A673 (cell line): Measurements from ENCODE around the gene CD6. TPM values are rescaled to one million over a fixed set of nuclear protein-coding genes. Genes with fewer than 3 reads are reported as not detected.

Experiments
- BruUV-seq: library from RNA; stranded (reverse); fragments of 400-500 nt; replicated peaks from 2 replicates; lab custom pipeline; 2021; lab: Mats Ljungman, UMichigan
- CTCF ChIA-PET: fragments of 300-600 bp; sonication (Branson Sonifier 250); formaldehyde crosslinking; loops from one replicate; lab custom pipeline; 2022; ENCODE audit warnings: antibody characterized with exemption; lab: Charles Lee
- POLR2A ChIA-PET: fragments of 300-600 bp; sonication (Branson Sonifier 250); formaldehyde crosslinking; loops from one replicate; lab custom pipeline; 2022; ENCODE audit warnings: antibody characterized with exemption; ENCODE audit not compliant: low non-redundant PET; lab: Charles Lee
- DNase-seq: peaks from one replicate; pipeline ENCODE4 v3.0.0-alpha.2; 2015; ENCODE audit warnings: low spot score
- H3K27ac ChIP-seq: fragments of 200-600 bp; sonication (generic); 2 replicates; pipeline ENCODE4 v1.5.1; 2016; ENCODE audit warnings: mixed run types, low read depth, mild to moderate bottlenecking, mixed read lengths, antibody characterized with exemption, low read length; ENCODE audit not compliant: poor library complexity, severe bottlenecking
- H3K27me3 ChIP-seq: fragments of 200-600 bp; sonication (generic); replicated peaks from 2 replicates; pipeline ENCODE4 v1.6.1; 2017; ENCODE audit warnings: mixed run types, low read depth, mild to moderate bottlenecking, mixed read lengths, antibody characterized with exemption, low read length; ENCODE audit not compliant: insufficient read depth, poor library complexity
- H3K36me3 ChIP-seq: fragments of 200-600 bp; sonication (generic); 2 replicates; pipeline ENCODE4 v1.6.1; 2016; ENCODE audit warnings: mixed run types, mild to moderate bottlenecking, mixed read lengths, antibody characterized with exemption, low read length; ENCODE audit not compliant: insufficient read depth, poor library complexity, severe bottlenecking
- H3K4me1 ChIP-seq: fragments of 200-600 bp; sonication (generic); 2 replicates; pipeline ENCODE4 v1.6.1; 2017; ENCODE audit warnings: mixed run types, mild to moderate bottlenecking, mixed read lengths, antibody characterized with exemption, low read length; ENCODE audit not compliant: insufficient read depth, poor library complexity, severe bottlenecking
- H3K4me3 ChIP-seq: fragments of 200-600 bp; sonication (generic); 2 replicates; pipeline ENCODE4 v1.5.1; 2016; ENCODE audit warnings: low read depth, mixed run types, mild to moderate bottlenecking, mixed read lengths, low read length; ENCODE audit not compliant: poor library complexity, severe bottlenecking
- H3K9me3 ChIP-seq: fragments of 200-600 bp; sonication (generic); 2 replicates; pipeline ENCODE4 v1.6.1; 2016; ENCODE audit warnings: mixed run types, low read depth, mild to moderate bottlenecking, mixed read lengths, antibody characterized with exemption, low read length; ENCODE audit not compliant: poor library complexity, severe bottlenecking
- EZH2 ChIP-seq: fragments of 200-600 bp; sonication (generic); IDR thresholded peaks from 2 replicates; pipeline ENCODE4 v1.6.1; 2017; ENCODE audit warnings: borderline replicate concordance, low read depth, mild to moderate bottlenecking, mixed read lengths, antibody characterized with exemption, low read length; ENCODE audit not compliant: poor library complexity, severe bottlenecking
- intact Hi-C: fragments of 100-400 bp; cut with micrococcal nuclease; formaldehyde crosslinking; loops from one replicate; pipeline ENCODE4 v1.10.0; 2022; ENCODE audit not compliant: unreplicated experiment
- total RNA-seq: library from RNA; stranded (reverse); gene quantifications from 2 replicates; pipeline ENCODE4 v1.2.3, GENCODE V29; 2021
- TF ChIP-seq, protein P1 (sequence below): fragments of 300-800, 200-600 bp; sonication (generic); conservative IDR thresholded peaks from 2 replicates; pipeline ENCODE4 v1.5.1; 2017; ENCODE audit warnings: low read depth, mild to moderate bottlenecking, antibody characterized with exemption, low read length, moderate library complexity, mixed read lengths

CD6 gene
- total RNA-seq, 1 experiment from 2014 or later: not detected

DNA sequence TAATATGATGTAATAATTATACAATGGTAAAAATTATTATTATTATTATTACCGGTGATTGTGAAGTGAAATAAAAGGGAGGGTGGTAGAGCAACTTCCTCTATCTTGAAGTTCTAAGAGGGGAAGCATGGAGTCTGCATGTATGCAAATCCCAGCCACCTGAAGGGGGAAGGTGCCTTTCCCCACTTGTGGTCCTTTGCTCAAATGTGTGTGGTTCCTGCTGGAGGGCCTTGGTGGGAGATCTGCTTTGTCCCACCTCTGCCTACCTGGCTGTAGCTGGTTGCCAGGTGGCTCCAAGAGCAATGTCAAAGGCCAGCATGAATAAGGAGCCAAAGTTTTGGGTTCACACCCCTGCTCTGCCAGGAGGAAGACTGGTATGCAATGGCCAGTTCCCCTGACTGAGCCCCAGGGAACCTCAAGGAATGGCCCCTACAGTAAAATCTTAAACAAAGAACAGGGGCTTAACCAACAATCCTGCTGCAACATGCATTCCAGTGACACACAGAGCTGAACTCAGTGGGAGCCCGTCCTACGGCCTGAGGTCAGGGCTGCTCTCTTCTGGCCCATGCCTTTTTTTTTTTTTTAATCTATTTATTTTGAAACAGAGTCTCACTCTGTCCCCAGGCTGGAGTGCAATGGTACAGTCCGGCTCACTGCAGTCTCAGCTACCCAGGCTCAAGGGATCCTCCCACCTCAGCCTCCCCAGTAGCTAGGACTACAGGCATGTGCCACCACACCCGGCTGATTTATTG lies 38.7 kb upstream of the CD6 start:
- Histone ChIP-seq H3K4me1 (no peaks in the 10 kb centered on the region), H3K9me3 (no peaks in the 10 kb centered on the region), H3K4me3 (no peak overlapping the region), H3K27me3 (no peaks in the 10 kb centered on the region), H3K36me3 (peaks cover 27% of the 10 kb centered on the region), H3K27ac (no peak overlapping the region)
- intact Hi-C loops: no loop called here
- CTCF ChIA-PET: no interaction called here
- TF ChIP-seq EZH2: no peak
- TF ChIP-seq, protein P1, sequence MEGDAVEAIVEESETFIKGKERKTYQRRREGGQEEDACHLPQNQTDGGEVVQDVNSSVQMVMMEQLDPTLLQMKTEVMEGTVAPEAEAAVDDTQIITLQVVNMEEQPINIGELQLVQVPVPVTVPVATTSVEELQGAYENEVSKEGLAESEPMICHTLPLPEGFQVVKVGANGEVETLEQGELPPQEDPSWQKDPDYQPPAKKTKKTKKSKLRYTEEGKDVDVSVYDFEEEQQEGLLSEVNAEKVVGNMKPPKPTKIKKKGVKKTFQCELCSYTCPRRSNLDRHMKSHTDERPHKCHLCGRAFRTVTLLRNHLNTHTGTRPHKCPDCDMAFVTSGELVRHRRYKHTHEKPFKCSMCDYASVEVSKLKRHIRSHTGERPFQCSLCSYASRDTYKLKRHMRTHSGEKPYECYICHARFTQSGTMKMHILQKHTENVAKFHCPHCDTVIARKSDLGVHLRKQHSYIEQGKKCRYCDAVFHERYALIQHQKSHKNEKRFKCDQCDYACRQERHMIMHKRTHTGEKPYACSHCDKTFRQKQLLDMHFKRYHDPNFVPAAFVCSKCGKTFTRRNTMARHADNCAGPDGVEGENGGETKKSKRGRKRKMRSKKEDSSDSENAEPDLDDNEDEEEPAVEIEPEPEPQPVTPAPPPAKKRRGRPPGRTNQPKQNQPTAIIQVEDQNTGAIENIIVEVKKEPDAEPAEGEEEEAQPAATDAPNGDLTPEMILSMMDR: no peak
- BruUV-seq: no TSS peak
- no peak for DNase-seq
- POLR2A ChIA-PET: no interaction called here

DNA sequence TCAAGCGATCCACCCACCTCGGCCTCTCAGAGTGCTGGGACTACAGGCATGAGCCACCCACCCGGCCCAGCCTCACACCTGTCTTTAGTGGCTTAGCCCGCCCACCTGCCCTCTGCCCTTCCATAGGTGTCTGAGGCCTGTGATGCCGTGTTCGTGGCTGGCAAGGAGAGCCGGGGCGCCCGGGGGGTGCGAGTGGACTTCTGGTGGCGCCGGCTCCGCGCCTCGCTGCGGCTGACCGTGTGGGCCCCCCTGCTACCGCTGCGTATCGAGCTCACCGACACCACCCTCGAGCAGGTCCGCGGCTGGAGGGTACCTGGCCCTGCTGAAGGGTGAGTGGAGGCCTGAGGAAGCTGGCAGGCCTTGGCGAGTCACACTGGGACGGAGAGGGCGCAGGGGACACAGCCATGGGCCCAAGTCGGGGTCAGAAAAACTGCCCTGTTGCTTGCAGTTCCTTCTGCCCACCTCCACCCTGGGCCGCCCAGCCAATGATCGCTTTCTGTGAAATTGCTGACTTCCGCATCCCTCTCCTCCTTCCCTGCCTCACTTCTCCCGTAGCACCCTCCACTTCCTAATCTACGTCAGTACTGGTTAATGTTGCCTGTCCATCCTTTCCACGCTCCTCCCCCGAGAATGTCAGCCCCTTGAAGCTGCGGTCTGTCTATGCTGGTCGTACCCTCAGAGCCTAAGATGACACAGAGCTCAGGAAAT lies 37.9 kb upstream of the CD6 start:
- ChIA-PET POLR2A (no interaction called here), CTCF (no interaction called here)

GRCh38 chr11:60934124-60934789 lies 37.2 kb upstream of the CD6 start:
- Histone ChIP-seq H3K4me1 (no peaks in the 10 kb centered on the region), H3K27me3 (no peaks in the 10 kb centered on the region), H3K36me3 (peaks cover 21% of the 10 kb centered on the region), H3K4me3 (no peak overlapping the region), H3K9me3 (no peaks in the 10 kb centered on the region), H3K27ac (no peak overlapping the region)
- no TSS peak for BruUV-seq
- POLR2A ChIA-PET: no interaction called here
- DNase-seq: no peak
- CTCF ChIA-PET: no interaction called here
- TF ChIP-seq EZH2: no peak
- TF ChIP-seq, protein P1: no peak
- intact Hi-C loops: no loop called here

More for the DNA sequence above, 37.9 kb upstream of the CD6 start:
- Histone ChIP-seq H3K27me3 (no peaks in the 10 kb centered on the region), H3K36me3 (peaks cover 25% of the 10 kb centered on the region), H3K27ac (no peak overlapping the region), H3K4me1 (no peaks in the 10 kb centered on the region), H3K4me3 (no peak overlapping the region), H3K9me3 (no peaks in the 10 kb centered on the region)
- no TSS peak for BruUV-seq
- TF ChIP-seq, protein P1: no peak
- TF ChIP-seq EZH2: no peak
- intact Hi-C loops: no loop called here
- no peak for DNase-seq
